HG03139 (cell line): Measurements from ENCODE around the gene UROC1.

ENCODE experiments used
- ATAC-seq: cut with Tn5 transposase; IDR thresholded peaks from one replicate; pipeline ENCODE4 v1.9.1; 2021; ENCODE audit not compliant: unreplicated experiment

The UROC1 gene

DNA sequence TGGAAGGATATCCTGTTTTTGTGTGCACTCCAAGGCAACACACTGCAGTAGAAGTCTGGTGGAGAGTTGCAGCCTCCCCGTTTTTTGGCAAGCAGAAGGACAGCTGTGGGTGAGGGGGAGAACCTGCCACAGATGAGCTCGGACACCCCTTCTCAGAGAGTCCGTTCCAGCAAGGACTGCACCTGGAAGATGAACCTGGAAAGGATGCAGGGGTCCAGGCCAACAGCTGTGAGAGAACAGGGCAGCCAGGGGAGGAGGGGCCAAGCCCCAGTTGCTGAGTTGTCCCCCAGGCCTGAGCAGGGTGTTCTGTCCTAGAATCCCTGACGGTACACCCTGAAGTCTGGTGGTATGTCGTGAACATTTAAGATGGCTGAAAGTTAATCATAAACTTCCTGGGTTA, 72.1 kb downstream of the UROC1 start:
- ATAC-seq = no peak

DNA sequence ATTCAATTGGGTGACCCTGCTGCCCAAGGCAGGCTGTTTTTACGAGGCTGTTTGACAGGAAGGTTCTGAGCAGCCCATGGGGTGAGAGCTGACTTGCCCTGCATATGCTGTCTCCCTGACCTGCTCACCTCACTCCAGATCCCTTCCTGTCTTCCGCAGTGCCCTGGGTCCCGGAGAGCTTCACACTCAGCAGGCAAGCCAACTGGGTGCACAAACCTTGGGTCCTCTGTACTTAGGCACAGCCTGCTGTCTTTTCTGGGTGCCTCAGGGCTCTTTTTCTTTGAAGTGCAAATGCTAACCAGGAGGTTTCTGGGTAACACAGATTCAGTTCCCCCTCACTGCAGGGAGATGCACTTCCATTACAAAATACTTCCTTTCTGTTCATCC, 74.7 kb downstream of the UROC1 start:
- no peak for ATAC-seq

DNA sequence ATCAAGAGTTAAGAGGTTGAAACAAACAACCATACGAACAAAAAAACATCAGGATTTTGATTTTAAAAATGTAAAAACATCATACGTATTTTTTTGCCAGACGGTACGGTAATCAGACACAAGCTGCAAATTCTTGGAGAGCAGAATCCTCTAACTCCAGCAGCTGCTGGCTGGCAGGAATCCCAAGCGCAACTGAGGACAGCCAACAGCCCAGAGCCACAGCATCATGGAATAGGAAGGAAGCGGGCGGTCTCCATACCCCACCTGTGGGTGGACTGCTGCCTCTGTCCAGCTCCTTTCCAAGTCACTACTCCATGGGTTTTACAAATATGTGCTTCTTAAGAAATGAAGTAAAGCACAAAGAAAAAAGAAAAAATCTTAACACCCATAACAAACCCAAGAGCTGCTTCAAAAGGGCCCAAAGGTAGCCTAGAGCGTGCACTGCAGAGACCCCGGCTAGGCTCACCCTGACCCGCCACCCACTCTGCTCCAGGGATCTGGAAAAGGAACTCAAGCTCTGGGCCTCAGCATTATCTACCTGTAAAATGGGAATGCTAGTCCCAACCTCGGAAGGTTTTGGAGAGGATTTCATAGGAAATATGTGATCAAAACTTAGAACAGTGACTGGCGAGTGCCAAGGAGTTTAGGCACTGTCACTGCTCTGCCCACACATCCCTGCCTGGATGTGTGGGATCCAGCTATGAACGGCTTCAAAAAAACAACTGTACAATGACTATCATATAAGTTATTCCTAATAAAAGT, 75.3 kb downstream of the UROC1 start:
- ATAC-seq = no peak

DNA sequence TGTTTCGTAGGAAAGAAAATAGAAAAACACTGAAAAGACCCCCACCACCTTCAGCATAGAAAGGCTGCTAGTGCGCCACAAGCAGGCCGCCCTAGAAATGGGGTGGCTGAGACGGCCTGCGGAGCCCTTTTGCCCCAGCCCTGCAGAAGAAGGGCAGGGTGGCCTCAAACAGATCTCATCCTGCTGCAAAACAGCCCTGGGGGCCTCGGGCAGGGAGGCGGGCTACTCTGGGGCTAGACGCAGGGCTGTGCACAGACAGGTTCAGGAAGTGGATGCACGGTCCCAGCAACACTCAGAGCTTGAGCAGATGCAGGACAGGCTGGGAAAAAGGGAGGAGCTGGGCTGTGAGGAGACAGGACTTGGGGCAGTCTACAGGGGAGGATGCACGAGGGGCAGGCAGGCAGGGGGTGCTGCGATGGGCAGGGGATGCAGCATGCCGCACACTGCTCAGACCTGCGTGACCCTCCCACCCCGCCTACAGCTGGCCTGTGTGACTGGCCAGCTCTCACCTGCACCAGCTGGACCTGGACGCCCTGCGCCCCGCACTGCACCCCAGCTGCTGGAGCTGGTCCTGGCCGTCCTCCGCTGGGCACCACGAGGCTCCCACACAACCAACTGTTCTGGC, 76.2 kb downstream of the UROC1 start:
- no peak for ATAC-seq

DNA sequence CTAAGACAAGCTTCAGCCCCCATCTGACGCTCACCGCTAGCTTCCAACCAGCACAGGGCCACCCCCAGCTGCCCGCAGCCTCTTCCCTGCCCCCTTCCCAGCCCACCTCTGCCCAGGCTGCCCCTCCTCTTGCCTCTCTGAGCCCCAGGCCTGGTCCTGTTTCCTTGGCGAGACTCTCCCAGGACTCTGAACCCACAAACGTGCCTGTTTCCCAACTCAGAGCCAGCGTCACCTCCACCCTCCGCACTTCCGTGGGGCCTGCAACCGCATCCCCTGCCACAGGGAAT, 76.9 kb downstream of the UROC1 start:
- ATAC-seq = no peak

DNA sequence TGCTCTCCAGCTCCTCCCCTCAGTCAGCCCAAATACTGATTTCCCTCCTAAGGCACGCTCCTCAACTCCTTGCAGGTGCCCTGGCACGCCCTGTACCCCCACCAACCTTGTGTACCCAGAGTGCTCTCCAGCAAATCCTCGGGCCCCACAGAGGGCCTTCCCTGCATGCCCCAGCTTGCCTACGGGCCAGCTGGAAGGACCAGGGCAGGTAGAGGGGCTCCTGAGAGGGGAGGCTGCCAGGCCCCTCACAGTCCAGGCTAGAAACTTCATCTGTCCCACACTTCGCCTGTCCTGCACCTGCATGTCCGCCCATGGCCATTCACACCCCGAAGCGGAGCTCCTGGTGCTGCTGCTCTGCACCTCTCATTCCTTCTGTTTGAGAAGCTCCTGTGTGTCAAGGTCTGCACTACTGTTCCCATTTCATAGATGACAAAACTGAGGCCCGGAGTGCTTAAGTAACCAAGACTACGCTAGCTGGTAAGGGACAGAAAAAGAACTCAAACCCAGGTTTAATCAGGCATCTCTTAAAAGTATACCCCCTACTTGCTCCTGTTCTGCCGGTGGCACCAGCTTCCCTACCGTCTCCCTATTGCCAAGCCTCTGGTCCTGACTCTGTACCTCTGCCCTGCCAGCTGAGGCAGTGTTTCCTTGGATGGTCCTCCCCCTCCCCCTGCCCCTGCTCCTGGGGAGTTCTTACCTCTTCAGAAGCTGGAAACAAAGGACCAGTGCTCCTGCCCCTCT, 77.4 kb downstream of the UROC1 start:
- no peak for ATAC-seq

DNA sequence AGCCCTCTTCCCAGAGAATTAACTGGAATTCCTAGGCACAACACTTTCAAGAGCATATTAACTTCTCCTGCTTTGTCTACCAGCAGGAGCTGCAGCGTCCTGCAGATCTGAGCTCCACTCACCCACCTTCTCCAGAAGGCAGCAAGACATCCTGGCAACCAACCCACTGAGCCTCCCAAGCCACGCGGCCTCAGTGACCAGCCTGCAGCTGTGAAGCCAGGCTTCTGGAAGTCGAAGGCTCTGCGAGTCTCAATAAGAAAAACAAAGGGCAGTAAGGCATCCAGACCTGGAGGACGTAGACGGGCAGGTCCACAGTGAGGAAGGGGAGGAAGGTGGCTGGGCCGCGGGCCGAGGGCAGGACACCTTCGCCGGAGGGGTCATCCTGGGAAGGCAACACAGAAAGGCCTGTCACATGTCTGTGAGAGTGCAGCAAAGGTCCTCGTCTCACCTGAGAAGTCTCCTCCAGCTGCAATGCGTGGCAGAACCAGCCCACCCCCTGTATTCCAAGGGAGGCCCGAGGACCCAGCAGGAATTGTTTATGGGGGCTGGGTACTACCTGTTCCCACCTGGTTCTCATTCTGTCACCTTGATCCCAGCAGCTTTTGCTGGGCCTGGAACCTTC, 78.1 kb downstream of the UROC1 start:
- ATAC-seq = no peak

DNA sequence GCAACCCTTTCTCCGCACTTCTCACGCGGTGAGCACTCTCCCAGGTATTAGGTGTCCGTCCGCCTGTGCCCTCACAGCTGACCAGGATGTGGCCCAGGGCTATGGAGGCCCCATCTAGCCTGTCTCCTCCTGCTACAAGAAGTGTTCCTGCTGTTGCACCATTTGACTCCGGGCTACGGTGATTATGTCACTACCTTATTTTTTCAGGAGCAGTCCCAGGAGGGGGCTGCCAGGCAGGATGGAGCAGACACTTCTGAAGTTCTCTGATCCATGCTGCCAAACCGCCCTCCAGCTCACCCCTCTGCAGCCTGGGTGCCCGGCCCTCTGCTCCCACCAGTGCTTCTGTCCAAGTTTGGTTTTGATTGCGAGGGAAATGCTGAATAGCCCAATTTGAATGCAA, 78.8 kb downstream of the UROC1 start:
- no peak for ATAC-seq

DNA sequence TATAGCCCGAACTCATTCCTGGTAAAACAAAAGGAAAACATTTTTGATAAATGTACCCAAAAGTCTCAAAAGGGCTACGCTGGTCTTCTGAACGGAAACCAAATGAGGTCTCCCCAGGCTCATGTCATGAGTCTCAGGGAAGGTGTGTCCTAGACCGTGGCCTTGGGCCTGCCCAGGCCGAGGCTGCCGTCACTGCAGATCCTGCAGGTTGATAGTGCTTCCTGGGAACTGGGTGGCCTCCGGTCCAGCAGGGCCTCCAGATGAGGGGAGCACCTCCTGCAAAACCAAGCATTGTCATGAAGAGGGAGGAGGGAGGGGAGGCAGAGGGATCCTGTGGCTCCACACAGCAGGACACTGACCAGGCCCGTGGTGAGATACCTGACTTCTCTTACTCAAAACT, 79.4 kb downstream of the UROC1 start:
- no peak for ATAC-seq

DNA sequence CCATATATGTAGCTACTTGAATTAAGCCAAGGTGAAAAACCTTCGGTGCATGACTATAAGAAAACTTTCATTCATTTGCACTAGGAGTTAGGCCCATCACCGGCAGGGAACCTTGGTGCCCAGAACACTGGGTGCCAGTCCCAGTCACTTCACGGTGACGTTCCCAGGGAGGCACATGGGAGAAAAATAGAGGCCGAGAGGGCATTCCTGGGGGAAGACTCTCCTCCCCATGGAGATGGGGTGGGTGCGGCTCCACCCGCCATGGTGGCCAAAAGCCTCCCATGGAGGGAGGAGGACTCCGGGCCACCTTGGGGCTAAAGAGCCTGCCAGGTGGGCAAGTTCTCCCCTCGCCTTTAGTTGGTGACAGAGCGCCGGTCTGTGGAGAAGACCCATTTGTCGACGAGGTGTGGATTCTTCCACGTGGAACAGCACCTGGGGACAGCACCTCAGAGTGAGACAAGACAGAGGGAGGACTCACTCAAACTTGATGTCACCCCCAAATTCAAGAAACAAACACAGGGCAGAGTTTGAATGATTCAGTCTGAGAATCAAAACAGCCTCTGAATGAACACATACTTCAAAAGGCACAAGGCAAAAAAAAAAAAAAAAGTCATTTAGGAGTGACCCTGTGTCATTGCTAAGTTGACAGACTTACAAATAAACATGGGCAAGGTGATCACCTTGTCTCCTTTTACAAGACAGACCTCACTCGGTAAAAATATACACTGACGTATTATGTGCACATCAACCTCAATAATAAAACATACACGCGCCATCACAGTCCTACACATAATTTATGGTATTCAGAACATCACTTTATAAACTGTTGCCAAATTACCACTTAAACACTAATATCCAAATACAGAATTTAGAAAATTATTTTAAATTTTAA, 80.5 kb downstream of the UROC1 start:
- ATAC-seq = no peak

DNA sequence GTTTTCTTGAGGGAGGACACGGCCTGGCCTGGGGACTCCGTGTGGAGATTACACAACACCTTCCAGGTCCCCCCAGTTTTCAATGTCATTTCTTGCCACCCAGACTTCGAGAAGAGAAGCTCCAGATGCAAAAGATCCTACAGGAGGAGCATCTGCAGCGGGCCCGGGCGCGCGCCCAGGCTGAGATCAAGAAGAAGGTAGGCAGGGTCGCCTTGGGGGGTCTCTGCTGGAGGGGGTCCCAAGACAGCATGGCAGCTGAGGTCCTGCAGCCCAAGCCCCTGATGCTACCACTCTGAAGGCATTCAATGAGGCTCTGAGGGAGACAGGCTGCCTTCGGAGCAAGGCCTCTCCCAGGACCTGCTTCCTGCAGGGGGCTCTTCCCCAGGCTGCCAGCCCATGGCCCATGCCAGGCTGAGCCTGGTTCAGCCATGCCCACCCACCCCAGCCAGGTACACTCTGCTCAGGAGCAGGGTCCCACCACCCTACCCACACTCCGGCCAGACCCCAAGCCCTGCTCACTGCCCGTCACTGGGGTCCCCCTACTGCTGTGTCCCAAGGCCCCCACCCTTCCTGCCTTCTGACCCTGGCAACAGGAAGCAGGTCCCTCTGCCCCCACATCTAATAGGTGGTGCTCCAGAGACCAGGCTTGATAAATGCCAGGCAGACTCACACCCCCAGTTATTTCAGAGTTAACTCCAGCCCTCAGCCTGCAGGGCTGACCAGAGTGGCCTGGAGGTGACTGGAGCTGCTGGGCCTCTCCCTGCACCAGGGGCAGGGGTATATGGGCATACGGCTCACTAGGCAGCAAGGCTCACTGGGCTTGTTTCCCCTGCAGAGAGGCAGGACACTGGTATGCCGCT, 81.9 kb downstream of the UROC1 start:
- no peak for ATAC-seq

DNA sequence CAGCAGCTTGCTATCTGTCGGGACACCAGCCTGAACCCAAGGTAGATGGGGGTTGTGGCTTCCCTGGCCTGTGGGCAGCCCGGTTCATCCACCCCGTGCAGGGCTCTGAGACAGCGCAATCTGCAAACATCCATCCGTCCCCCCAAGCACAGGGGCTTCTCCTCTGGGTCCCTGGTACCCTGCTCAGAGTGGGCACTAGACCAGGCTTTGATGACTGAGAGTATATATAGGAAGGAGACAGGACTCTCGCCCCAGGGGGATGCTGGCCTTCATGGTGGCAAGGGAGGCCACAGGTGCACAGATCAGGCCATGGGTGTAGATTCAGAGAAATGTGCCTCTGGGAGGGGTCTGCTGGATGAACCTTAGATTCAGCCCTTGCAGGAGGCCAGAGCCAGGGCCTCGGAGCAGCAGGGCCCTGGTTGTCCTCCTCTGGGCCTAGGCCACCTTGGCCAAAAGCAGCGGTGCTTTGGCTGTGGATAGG, 82.6 kb downstream of the UROC1 start:
- no peak for ATAC-seq

DNA sequence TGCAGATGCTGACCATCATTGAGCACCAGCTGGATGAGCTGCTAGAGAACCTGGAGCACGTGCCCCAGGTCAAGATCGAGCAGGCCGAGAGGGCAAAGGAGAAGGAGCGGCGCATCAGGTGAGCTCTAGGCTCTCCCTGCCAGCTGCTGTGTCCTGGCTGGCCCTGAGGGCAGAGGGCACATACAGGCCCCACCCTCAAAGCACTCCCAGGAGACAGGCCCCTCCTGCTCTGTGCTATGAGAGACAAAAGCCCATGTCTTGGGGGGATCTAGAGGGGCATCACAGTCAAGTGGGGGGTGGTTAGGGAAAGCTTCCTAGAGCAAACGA, 83.3 kb downstream of the UROC1 start:
- ATAC-seq = no peak

DNA sequence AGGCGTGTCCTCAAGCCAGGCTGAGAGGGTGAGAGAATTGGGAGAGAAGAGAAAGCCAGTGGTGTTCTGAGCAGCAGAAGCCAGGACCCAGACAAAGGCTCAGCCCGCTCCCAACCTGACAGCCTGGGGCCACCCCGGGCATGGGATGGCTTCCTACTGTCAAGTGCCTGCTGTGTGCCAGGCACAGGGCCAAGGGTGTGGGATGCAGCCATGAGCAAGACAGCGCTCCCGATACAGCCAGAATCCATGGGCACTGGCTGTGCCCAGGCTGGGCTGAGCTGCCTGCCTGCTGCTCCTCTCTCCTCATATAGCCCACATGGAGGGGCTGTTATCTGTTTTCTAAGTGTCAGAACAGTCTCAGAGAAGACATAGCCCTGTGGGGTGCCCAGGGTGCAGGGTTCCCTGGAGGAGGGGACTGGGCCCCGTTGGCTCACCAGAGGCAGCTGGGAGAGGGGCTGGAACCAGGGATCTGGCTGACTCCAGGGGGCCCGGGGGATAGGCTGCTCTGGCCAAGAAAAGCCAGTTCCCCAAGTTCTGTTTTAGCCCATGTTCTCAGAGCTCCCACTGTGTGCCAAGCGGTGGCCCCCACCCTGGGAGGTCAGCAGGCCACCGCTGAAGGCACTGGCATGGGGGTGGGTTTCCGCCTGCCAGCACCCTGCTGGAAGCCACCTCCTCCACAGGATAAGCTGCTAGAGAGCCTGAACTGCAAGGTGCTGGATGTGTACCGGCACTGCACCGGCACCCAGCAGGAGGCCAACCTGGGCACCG, 83.9 kb downstream of the UROC1 start:
- ATAC-seq = no peak

DNA sequence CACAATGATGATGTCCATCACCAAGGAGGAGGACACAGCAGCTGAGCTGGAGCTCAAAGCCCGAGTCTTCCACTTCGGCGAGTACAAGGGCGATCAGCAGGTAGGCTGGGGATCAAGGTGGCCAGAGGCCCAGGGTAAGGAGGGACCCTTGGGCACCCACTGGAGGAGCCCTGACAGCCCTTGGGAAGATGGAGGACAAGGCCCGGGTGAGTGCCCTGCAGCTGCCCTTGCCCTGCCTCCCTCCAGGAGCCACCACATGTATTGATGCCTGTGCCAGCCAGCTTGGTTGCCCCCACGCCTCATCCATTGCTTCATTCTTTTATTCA, 84.5 kb downstream of the UROC1 start:
- no peak for ATAC-seq

DNA sequence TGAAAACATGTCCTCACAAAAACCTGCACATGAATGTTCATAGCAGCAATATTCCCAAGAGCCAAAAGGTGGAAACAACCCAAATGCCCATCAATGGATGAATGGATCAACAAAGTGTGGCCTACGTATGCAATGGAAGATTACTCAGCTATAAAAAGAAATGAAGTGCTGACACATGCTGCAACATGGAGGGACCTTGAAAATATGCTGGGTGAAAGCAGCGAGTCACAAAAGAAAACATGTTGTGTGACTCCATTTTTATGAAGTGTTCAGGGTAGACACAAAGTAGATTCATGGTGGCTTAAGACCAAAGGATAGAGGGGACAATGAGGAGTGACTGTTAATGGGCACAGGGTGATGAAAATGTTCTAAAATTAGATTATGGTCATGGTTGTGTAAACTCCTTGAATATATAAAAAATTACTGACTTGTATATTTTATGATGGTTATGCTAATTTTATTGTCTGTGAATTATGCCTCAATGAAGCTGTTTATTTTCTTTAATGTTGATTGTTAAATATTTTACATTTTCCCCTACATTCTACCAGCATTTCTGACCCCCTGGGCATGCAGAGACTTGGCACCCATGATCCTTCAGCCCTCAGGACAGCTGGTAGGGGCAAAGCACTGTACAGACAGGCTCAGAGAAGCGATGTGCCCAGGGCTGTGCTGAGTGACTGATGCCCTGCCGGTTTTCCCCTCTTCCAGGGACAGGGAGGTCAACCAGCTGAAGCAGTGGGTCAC, 85.0 kb downstream of the UROC1 start:
- ATAC-seq = no peak
